K562 (cell line): ENCODE data around the gene SKIDA1. TPM values are rescaled to one million over a fixed set of nuclear protein-coding genes. Genes with fewer than 3 reads are reported as not detected.

Source experiments
- DDX20 ChIP-seq: fragments of 450-650 bp; IDR thresholded peaks from 2 replicates; pipeline ENCODE4 v1.6.1; 2016; ENCODE audit warnings: missing genetic modification characterization, low read depth, mild to moderate bottlenecking, missing compliant biosample characterization, moderate library complexity
- E2F5 ChIP-seq: sonication (generic); formaldehyde crosslinking; IDR thresholded peaks from 2 replicates; pipeline ENCODE4 v1.8.0; 2022; ENCODE audit warnings: mild to moderate bottlenecking, missing genetic modification reagents
- FOXJ2 ChIP-seq: fragments of 200-800 bp; sonication (Bioruptor generic); IDR thresholded peaks from 2 replicates; pipeline ENCODE4 v1.6.1; 2016; ENCODE audit warnings: missing genetic modification characterization, missing compliant biosample characterization
- FOXK2 ChIP-seq, 2 experiments: fragments of 450-650 bp; IDR thresholded peaks in 1 of 2; conservative IDR thresholded peaks in 1 of 2; 2 replicates each; pipeline ENCODE4 v1.6.1; 2016; ENCODE audit warnings: low read depth in 2 of 2, mild to moderate bottlenecking in 1 of 2
- FUS ChIP-seq: fragments of 200-400 bp; formaldehyde crosslinking; optimal IDR thresholded peaks from 2 replicates; pipeline ENCODE3; 2017; ENCODE audit warnings: low read depth, low read length
- HDAC8 ChIP-seq: fragments of 450-650 bp; IDR thresholded peaks from 2 replicates; pipeline ENCODE4 v1.6.1; 2016; ENCODE audit warnings: mild to moderate bottlenecking, missing genetic modification characterization, moderate library complexity, missing compliant biosample characterization
- HIVEP1 ChIP-seq: fragments of 250-450 bp; sonication (Bioruptor Pico); IDR thresholded peaks from 2 replicates; pipeline ENCODE4 v1.4.0; 2020; ENCODE audit warnings: mild to moderate bottlenecking
- RAD21 ChIP-seq, 2 experiments: fragments of 250-450 bp in 1 of 2; fragments of 450-650 bp in 1 of 2; sonication (Bioruptor Pico) in 1 of 2; formaldehyde crosslinking in 1 of 2; IDR thresholded peaks in 1 of 2; conservative IDR thresholded peaks in 1 of 2; 2 replicates each; pipeline versions ENCODE4 v1.4.0 to v1.8.0; 2020 to 2022; ENCODE audit warnings: mild to moderate bottlenecking in 2 of 2, moderate library complexity in 1 of 2
- RBM14 ChIP-seq: fragments of 200-400 bp; formaldehyde crosslinking; IDR thresholded peaks from 2 replicates; pipeline ENCODE4 v1.6.1; 2018; ENCODE audit warnings: low read depth, mild to moderate bottlenecking, low read length, moderate library complexity, borderline replicate concordance; ENCODE audit not compliant: insufficient read depth
- RNF2 ChIP-seq: sonication (generic); IDR thresholded peaks from 2 replicates; pipeline ENCODE4 v1.6.1; 2016
- SUPT5H ChIP-seq: fragments of 450-650 bp; IDR thresholded peaks from 2 replicates; pipeline ENCODE4 v1.6.1; 2016
- ZBTB40 ChIP-seq, 2 experiments: fragments of 450-650 bp in 1 of 2; sonication (generic) in 1 of 2; formaldehyde crosslinking in 1 of 2; IDR thresholded peaks; 2 replicates each; pipeline versions ENCODE4 v1.7.1 to v1.9.0; 2016 to 2022; ENCODE audit warnings: inconsistent platforms in 1 of 2, mild to moderate bottlenecking in 1 of 2, missing genetic modification reagents in 1 of 2
- ZBTB8A ChIP-seq: fragments of 450-650 bp; IDR thresholded peaks from 2 replicates; pipeline ENCODE4 v1.6.1; 2018; ENCODE audit warnings: mild to moderate bottlenecking, moderate library complexity; ENCODE audit not compliant: partially characterized antibody
- ZNF280A ChIP-seq: fragments of 450-650 bp; IDR thresholded peaks from 2 replicates; pipeline ENCODE4 v1.6.1; 2018; ENCODE audit warnings: mild to moderate bottlenecking, low read depth; ENCODE audit not compliant: partially characterized antibody
- ZNF644 ChIP-seq: fragments of 200-800 bp; sonication (Bioruptor generic); IDR thresholded peaks from 2 replicates; pipeline ENCODE4 v1.6.1; 2016; ENCODE audit warnings: low read depth, missing genetic modification characterization, missing compliant biosample characterization
- polyA plus RNA-seq, 8 experiments: library from polyadenylated mRNA; depleted of rRNA in 4 of 8; stranded (reverse) in 5 of 8; unstranded in 3 of 8; fragments of >200 nt; fragmentation: Nextera tagmentation in 2 of 8; fragmentation: Illumina TruSeq in 1 of 8; extraction: Ambion mirVana in 2 of 8; extraction: Trizol in 1 of 8; gene quantifications; 2 replicates each; pipeline versions ENCODE4 v1.2.1 to v1.2.3, GENCODE V29; 2011 to 2014; ENCODE audit warnings: inconsistent platforms in 1 of 8, missing spikeins in 1 of 8
- total RNA-seq, 7 experiments: library from RNA; depleted of rRNA in 6 of 7; stranded (reverse); fragments of >200 nt in 6 of 7; fragmentation: Illumina TruSeq in 2 of 7; extraction: Trizol in 2 of 7; gene quantifications; 2 replicates each; pipeline versions ENCODE4 v1.2.1 to v1.2.3, GENCODE V29; 2011 to 2021; ENCODE audit warnings: low replicate concordance in 1 of 7

The SKIDA1 gene
- total and polyA plus RNA-seq, 9 of the 15 experiments (the other 6 are each of a cell fraction or from before 2014, with no cell fraction given): 0.05 to 1.1 (median 0.42) TPM

GRCh38 chr10:21533467-21534279 lies 8.2 kb upstream of the SKIDA1 start, which contains the start of gene MLLT10 (continued):
- 0 out of 2 replicates have a peak, but pooled peaks have one; percentile 57 for TF ChIP-seq E2F5 (CRISPR knock-in tag)
- no peak for TF ChIP-seq RAD21 (CRISPR knock-in tag; conservative IDR thresholded peaks at IDR 0.05 in 1 of 2, IDR thresholded peaks at IDR 0.05 in 1 of 2)
- peak; percentile 88 for TF ChIP-seq SUPT5H
- TF ChIP-seq ZBTB8A: no peak
- TF ChIP-seq FUS: no peak
- TF ChIP-seq ZNF644 (tag): peak; percentile 91
- TF ChIP-seq FOXK2 (conservative IDR thresholded peaks at IDR 0.05 in 1 of 2, IDR thresholded peaks at IDR 0.05 in 1 of 2; ENCODE audit: low read depth in 2 of 2): no peak
- TF ChIP-seq ZNF280A: no peak
- TF ChIP-seq HDAC8 (tag): no peak
- TF ChIP-seq DDX20: no peak
- no peak for TF ChIP-seq RNF2
- no peak for TF ChIP-seq RBM14
- no peak for TF ChIP-seq ZBTB40 (IDR thresholded peaks at IDR 0.05)
- no peak for TF ChIP-seq ZBTB40 (CRISPR knock-in tag; IDR thresholded peaks at IDR 0.05)
- no peak for TF ChIP-seq HIVEP1 (CRISPR knock-in tag)
- TF ChIP-seq FOXJ2: no peak
